GM13976 (cell line): ENCODE data around the gene HOATZ.

Experiments
- DNase-seq: peaks from one replicate; pipeline ENCODE4 v3.0.0; 2012; ENCODE audit warnings: low spot score
- CTCF ChIP-seq: IDR thresholded peaks from 2 replicates; pipeline ENCODE4 v1.5.1; 2012; ENCODE audit warnings: borderline replicate concordance, mild to moderate bottlenecking; ENCODE audit not compliant: insufficient read depth; ENCODE audit errors: extremely low read depth, missing control alignments, control extremely low read depth
- in situ Hi-C: fragments of 300-500 bp; cut with MboI; formaldehyde crosslinking; loops from one replicate; pipeline ENCODE4 v1.12.0; 2022; ENCODE audit warnings: low sequenced_read_pairs, mixed read lengths, inconsistent platforms; ENCODE audit not compliant: unreplicated experiment

HOATZ gene

GRCh38 chr11:111531687-111532364, 17.2 kb downstream of the HOATZ start:
- peak; percentile 65 for DNase-seq
- in situ Hi-C loops = no loop called here
- no peak for TF ChIP-seq CTCF

- no peak for DNase-seq
- no peak for TF ChIP-seq CTCF
- in situ Hi-C loops = no loop called here
These were observed 17.8 kb downstream of the HOATZ start for GRCh38 chr11:111532365-111532709.

- TF ChIP-seq CTCF = no peak
- in situ Hi-C loops = no loop called here
These were observed 20.7 kb downstream of the HOATZ start for GRCh38 chr11:111535281-111535680.

DNA sequence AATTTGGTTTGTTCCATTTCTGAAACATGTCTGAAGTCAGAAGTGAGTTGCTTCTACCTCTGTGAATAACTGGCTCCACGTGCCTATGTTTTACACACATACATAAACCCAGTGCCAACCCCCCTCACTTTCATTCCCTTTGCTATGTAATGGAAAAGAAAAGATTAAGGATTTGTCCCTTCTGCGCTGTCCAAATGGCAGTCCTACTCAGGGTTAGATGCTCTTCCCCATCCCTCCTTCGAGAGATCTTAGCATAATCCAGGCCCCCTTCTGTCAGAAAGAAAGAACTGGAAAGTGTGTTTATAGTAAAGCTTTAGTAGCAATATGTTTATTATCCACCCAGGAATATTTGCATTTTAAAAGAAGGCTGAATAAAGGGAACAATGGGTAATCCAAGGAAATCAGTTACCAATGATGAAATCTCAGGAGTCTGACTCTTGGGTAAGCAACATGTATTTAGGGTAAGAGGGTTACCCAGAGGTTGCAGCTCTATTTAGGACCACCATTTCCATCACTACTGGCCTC, 22.8 kb downstream of the HOATZ start:
- in situ Hi-C loops = no loop called here
- no peak for DNase-seq
- TF ChIP-seq CTCF = no peak

More at GRCh38 chr11:111535281-111535680, 20.7 kb downstream of the HOATZ start:
- no peak for DNase-seq

- in situ Hi-C loops = no loop called here
- DNase-seq = no peak
- TF ChIP-seq CTCF = no peak
These were observed 24.0 kb downstream of the HOATZ start for GRCh38 chr11:111538407-111539114.

DNA sequence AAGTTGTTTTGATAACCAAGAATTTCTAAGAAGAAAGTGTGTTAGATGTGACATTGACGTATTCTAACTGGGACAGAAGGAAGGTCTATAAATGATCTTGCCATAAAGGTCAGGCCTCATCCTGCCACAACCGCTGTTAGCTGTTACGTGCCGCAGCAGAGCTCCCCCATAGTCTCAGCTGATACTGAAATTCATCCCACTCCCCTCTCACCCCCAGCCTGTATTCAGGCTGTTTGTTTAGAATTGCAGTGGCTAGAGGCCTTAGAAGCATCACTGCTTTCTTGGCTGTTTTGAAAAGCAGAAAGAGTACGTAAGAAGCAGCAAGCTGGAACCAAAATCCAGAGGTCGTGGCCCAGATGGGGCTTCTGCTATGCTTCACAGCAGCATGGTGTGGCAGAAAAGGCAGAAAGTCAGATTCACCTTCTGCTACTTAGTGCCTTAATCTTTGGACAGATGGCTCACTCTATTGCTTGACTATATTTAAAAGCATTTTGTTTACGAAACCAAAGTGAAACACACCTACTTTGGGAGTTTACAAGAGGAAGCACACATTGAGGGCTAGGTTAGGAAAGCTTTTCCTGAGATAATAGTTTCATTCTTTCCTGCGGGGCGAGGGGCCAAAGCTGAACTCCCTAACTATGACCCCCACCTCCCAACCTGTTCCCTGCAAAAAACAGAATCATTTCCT, 25.0 kb downstream of the HOATZ start:
- DNase-seq = no peak
- no peak for TF ChIP-seq CTCF
- in situ Hi-C loops = no loop called here
